IPS-11a (cell line): Measurements from ENCODE around the gene PCBD1.

Source experiments
- H3K4me3 ChIP-seq: one replicate; pipeline ENCODE4 v1.5.1; 2013; ENCODE audit warnings: low read depth, low read length, control low read depth

The PCBD1 gene

GRCh38 chr10:70905071-70906021 lies 17.0 kb upstream of the PCBD1 start:
- H3K4me3 ChIP-seq, result no peak overlapping the region

GRCh38 chr10:70903262-70903921 lies 15.0 kb upstream of the PCBD1 start:
- no peak overlapping the region for H3K4me3 ChIP-seq

- H3K4me3 ChIP-seq, result no peak overlapping the region
These were observed 14.4 kb upstream of the PCBD1 start for GRCh38 chr10:70902661-70903261.

GRCh38 chr10:70901276-70901878 lies 13.0 kb upstream of the PCBD1 start:
- H3K4me3 ChIP-seq, result no peak overlapping the region

- H3K4me3 ChIP-seq, result no peak overlapping the region
These were observed 10.7 kb upstream of the PCBD1 start for GRCh38 chr10:70899096-70899495.

GRCh38 chr10:70898687-70899086 lies 10.3 kb upstream of the PCBD1 start:
- no peak overlapping the region for H3K4me3 ChIP-seq

- no peak overlapping the region for H3K4me3 ChIP-seq
These were observed 8.2 kb upstream of the PCBD1 start for GRCh38 chr10:70896551-70896950.

GRCh38 chr10:70894416-70894815 lies 6.1 kb upstream of the PCBD1 start:
- H3K4me3 ChIP-seq, result no peak overlapping the region

GRCh38 chr10:70893227-70894006 lies 5.1 kb upstream of the PCBD1 start:
- no peak overlapping the region for H3K4me3 ChIP-seq

- H3K4me3 ChIP-seq, result no peak overlapping the region
These were observed 4.3 kb upstream of the PCBD1 start for GRCh38 chr10:70892631-70893030.

GRCh38 chr10:70891627-70892026 lies 3.3 kb upstream of the PCBD1 start:
- no peak overlapping the region for H3K4me3 ChIP-seq

GRCh38 chr10:70890917-70891431 lies 2.6 kb upstream of the PCBD1 start:
- H3K4me3 ChIP-seq, result no peak overlapping the region

GRCh38 chr10:70889291-70889690 lies 926 bp upstream of the PCBD1 start:
- H3K4me3 ChIP-seq, result no peak overlapping the region

GRCh38 chr10:70886921-70887665 lies 1.3 kb downstream of the PCBD1 start:
- H3K4me3 ChIP-seq, result peak overlapping the region; percentile 14

- no peak overlapping the region for H3K4me3 ChIP-seq
These were observed 2.1 kb downstream of the PCBD1 start for GRCh38 chr10:70885931-70886903.

GRCh38 chr10:70885481-70885880 lies 2.9 kb downstream of the PCBD1 start:
- no peak overlapping the region for H3K4me3 ChIP-seq

GRCh38 chr10:70884741-70885140 lies 3.6 kb downstream of the PCBD1 start:
- H3K4me3 ChIP-seq, result no peak overlapping the region

GRCh38 chr10:70880077-70880534 lies 8.3 kb downstream of the PCBD1 start:
- H3K4me3 ChIP-seq, result no peak overlapping the region
